ENCODE results near the gene KNCN.

KNCN gene

GRCh38 chr1:46529031-46529630 is 22.3 kb downstream of the KNCN start:
- 76% methylated on average over 4 of the region's 4 CpGs for WGBS
- H3K4me1 ChIP-seq (ENCODE audit: insufficient read depth, low read length): peaks cover 17% of the 10 kb centered on the region

GRCh38 chr1:46528297-46528955 is 23.0 kb downstream of the KNCN start:
- Histone ChIP-seq H3K36me3 (ENCODE audit: insufficient read depth, low read length) (no peaks in the 10 kb centered on the region), H3K4me3 (ENCODE audit: low read length) (no peak overlapping the region), H3K9ac (ENCODE audit: low read depth, low read length) (no peak overlapping the region), H3K27ac (ENCODE audit: low read depth, low read length) (no peak overlapping the region), H3K9me3 (ENCODE audit: insufficient read depth, low read depth, low read length) (no peaks in the 10 kb centered on the region), H3K4me1 (ENCODE audit: insufficient read depth, low read length) (peaks cover 17% of the 10 kb centered on the region), H3K27me3 (ENCODE audit: insufficient read depth, low read length) (peaks cover 99% of the 10 kb centered on the region)
- WGBS: 54% methylated on average over 11 of the region's 11 CpGs

More at GRCh38 chr1:46529031-46529630, 22.3 kb downstream of the KNCN start:
- Histone ChIP-seq H3K9me3 (ENCODE audit: insufficient read depth, low read depth, low read length) (no peaks in the 10 kb centered on the region), H3K27ac (ENCODE audit: low read depth, low read length) (no peak overlapping the region), H3K36me3 (ENCODE audit: insufficient read depth, low read length) (no peaks in the 10 kb centered on the region), H3K27me3 (ENCODE audit: insufficient read depth, low read length) (peaks cover 99% of the 10 kb centered on the region), H3K9ac (ENCODE audit: low read depth, low read length) (no peak overlapping the region), H3K4me3 (ENCODE audit: low read length) (no peak overlapping the region)

- no peak overlapping the region for H3K4me3 ChIP-seq (ENCODE audit: low read length)
- H3K27me3 ChIP-seq (ENCODE audit: insufficient read depth, low read length): peaks cover 99% of the 10 kb centered on the region
- no peak overlapping the region for H3K27ac ChIP-seq (ENCODE audit: low read depth, low read length)
- WGBS: 27% methylated on average over 3 of the region's 3 CpGs
- no peaks in the 10 kb centered on the region for H3K36me3 ChIP-seq (ENCODE audit: insufficient read depth, low read length)
- peaks cover 23% of the 10 kb centered on the region for H3K4me1 ChIP-seq (ENCODE audit: insufficient read depth, low read length)
- no peak overlapping the region for H3K9ac ChIP-seq (ENCODE audit: low read depth, low read length)
- no peaks in the 10 kb centered on the region for H3K9me3 ChIP-seq (ENCODE audit: insufficient read depth, low read depth, low read length)
Observed at GRCh38 chr1:46527474-46528296, 23.8 kb downstream of the KNCN start.

GRCh38 chr1:46526691-46527291 is 24.7 kb downstream of the KNCN start:
- no peak overlapping the region for H3K27ac ChIP-seq (ENCODE audit: low read depth, low read length)
- peak overlapping the region; percentile 30 for H3K4me3 ChIP-seq (ENCODE audit: low read length)
- H3K4me1 ChIP-seq (ENCODE audit: insufficient read depth, low read length): peaks cover 32% of the 10 kb centered on the region
- no peaks in the 10 kb centered on the region for H3K36me3 ChIP-seq (ENCODE audit: insufficient read depth, low read length)
- no peak overlapping the region for H3K9ac ChIP-seq (ENCODE audit: low read depth, low read length)
- 7% methylated on average over 14 of the region's 14 CpGs for WGBS
- no peaks in the 10 kb centered on the region for H3K9me3 ChIP-seq (ENCODE audit: insufficient read depth, low read depth, low read length)
- H3K27me3 ChIP-seq (ENCODE audit: insufficient read depth, low read length): peaks cover 99% of the 10 kb centered on the region

GRCh38 chr1:46526013-46526690 is 25.3 kb downstream of the KNCN start:
- Histone ChIP-seq H3K36me3 (ENCODE audit: insufficient read depth, low read length) (no peaks in the 10 kb centered on the region), H3K9ac (ENCODE audit: low read depth, low read length) (no peak overlapping the region), H3K4me3 (ENCODE audit: low read length) (no peak overlapping the region), H3K4me1 (ENCODE audit: insufficient read depth, low read length) (peaks cover 32% of the 10 kb centered on the region), H3K9me3 (ENCODE audit: insufficient read depth, low read depth, low read length) (no peaks in the 10 kb centered on the region), H3K27ac (ENCODE audit: low read depth, low read length) (no peak overlapping the region), H3K27me3 (ENCODE audit: insufficient read depth, low read length) (peaks cover 98% of the 10 kb centered on the region)
- 10% methylated on average over 17 of the region's 17 CpGs for WGBS

- H3K27ac ChIP-seq (ENCODE audit: low read depth, low read length): no peak overlapping the region
- H3K36me3 ChIP-seq (ENCODE audit: insufficient read depth, low read length): no peaks in the 10 kb centered on the region
- no peaks in the 10 kb centered on the region for H3K9me3 ChIP-seq (ENCODE audit: insufficient read depth, low read depth, low read length)
- H3K27me3 ChIP-seq (ENCODE audit: insufficient read depth, low read length): peaks cover 95% of the 10 kb centered on the region
- 18% methylated on average over 13 of the region's 13 CpGs for WGBS
- no peak overlapping the region for H3K4me3 ChIP-seq (ENCODE audit: low read length)
- peaks cover 37% of the 10 kb centered on the region for H3K4me1 ChIP-seq (ENCODE audit: insufficient read depth, low read length)
- H3K9ac ChIP-seq (ENCODE audit: low read depth, low read length): no peak overlapping the region
Observed at GRCh38 chr1:46525253-46525983, 26.0 kb downstream of the KNCN start.

- Histone ChIP-seq H3K9ac (ENCODE audit: low read depth, low read length) (no peak overlapping the region), H3K27ac (ENCODE audit: low read depth, low read length) (no peak overlapping the region), H3K9me3 (ENCODE audit: insufficient read depth, low read depth, low read length) (no peaks in the 10 kb centered on the region), H3K4me3 (ENCODE audit: low read length) (no peak overlapping the region), H3K27me3 (ENCODE audit: insufficient read depth, low read length) (peaks cover 91% of the 10 kb centered on the region), H3K36me3 (ENCODE audit: insufficient read depth, low read length) (no peaks in the 10 kb centered on the region), H3K4me1 (ENCODE audit: insufficient read depth, low read length) (peaks cover 43% of the 10 kb centered on the region)
- WGBS: 64% methylated on average over 5 of the region's 5 CpGs
Observed at GRCh38 chr1:46524843-46525242, 26.6 kb downstream of the KNCN start.

GRCh38 chr1:46523496-46524353 is 27.7 kb downstream of the KNCN start:
- 85% methylated on average over 11 of the region's 11 CpGs for WGBS

GRCh38 chr1:46522969-46523320 is 28.5 kb downstream of the KNCN start:
- H3K36me3 ChIP-seq (ENCODE audit: insufficient read depth, low read length): no peaks in the 10 kb centered on the region
- H3K9ac ChIP-seq (ENCODE audit: low read depth, low read length): no peak overlapping the region
- H3K9me3 ChIP-seq (ENCODE audit: insufficient read depth, low read depth, low read length): no peaks in the 10 kb centered on the region
- peaks cover 49% of the 10 kb centered on the region for H3K4me1 ChIP-seq (ENCODE audit: insufficient read depth, low read length)
- 34% methylated on average over 13 of the region's 13 CpGs for WGBS
- H3K4me3 ChIP-seq (ENCODE audit: low read length): no peak overlapping the region
- peaks cover 83% of the 10 kb centered on the region for H3K27me3 ChIP-seq (ENCODE audit: insufficient read depth, low read length)
- no peak overlapping the region for H3K27ac ChIP-seq (ENCODE audit: low read depth, low read length)

More at GRCh38 chr1:46523496-46524353, 27.7 kb downstream of the KNCN start:
- Histone ChIP-seq H3K9ac (ENCODE audit: low read depth, low read length) (no peak overlapping the region), H3K4me3 (ENCODE audit: low read length) (no peak overlapping the region), H3K9me3 (ENCODE audit: insufficient read depth, low read depth, low read length) (no peaks in the 10 kb centered on the region), H3K36me3 (ENCODE audit: insufficient read depth, low read length) (no peaks in the 10 kb centered on the region), H3K27me3 (ENCODE audit: insufficient read depth, low read length) (peaks cover 83% of the 10 kb centered on the region), H3K27ac (ENCODE audit: low read depth, low read length) (no peak overlapping the region), H3K4me1 (ENCODE audit: insufficient read depth, low read length) (peaks cover 45% of the 10 kb centered on the region)

All from HUES64 (cell line).